ENCODE data around the gene ALMS1. TPM values are rescaled to one million over a fixed set of nuclear protein-coding genes. Genes with fewer than 3 reads are reported as not detected.
"Not testable (repeated sequence)": the region's sequence is repeated elsewhere in the genome, so short reads cannot be mapped to it uniquely, and the experiment has no call there.

ALMS1 gene
- total RNA-seq, 1 experiment from 2014 or later = 27.6 TPM

DNA sequence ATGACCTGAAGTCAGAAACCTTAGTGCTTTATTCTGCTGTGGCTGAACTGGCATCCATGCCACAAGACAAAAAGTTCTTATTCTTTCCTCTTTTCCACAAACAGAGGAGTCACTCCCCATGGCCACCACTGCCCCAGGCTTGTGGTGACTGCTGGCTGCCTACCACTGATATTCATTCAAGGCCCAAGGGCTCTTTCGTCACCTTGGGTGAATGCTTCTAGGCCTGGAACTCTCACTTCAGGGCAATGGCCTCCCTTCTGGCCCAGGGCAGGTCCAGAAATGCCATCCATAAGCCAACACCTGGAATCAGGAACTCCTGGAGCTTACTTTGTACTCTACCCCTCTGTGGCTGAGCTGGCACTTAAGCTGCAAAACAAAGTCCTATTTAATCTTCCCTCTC is 146.7 kb downstream of the ALMS1 start:
- no peak overlapping the region for H3K27ac ChIP-seq (ENCODE audit: low read length)
- TF ChIP-seq, protein P1, sequence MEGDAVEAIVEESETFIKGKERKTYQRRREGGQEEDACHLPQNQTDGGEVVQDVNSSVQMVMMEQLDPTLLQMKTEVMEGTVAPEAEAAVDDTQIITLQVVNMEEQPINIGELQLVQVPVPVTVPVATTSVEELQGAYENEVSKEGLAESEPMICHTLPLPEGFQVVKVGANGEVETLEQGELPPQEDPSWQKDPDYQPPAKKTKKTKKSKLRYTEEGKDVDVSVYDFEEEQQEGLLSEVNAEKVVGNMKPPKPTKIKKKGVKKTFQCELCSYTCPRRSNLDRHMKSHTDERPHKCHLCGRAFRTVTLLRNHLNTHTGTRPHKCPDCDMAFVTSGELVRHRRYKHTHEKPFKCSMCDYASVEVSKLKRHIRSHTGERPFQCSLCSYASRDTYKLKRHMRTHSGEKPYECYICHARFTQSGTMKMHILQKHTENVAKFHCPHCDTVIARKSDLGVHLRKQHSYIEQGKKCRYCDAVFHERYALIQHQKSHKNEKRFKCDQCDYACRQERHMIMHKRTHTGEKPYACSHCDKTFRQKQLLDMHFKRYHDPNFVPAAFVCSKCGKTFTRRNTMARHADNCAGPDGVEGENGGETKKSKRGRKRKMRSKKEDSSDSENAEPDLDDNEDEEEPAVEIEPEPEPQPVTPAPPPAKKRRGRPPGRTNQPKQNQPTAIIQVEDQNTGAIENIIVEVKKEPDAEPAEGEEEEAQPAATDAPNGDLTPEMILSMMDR (conservative IDR thresholded peaks at IDR 0.05; ENCODE audit: low read depth, low read length) = no peak
- TF ChIP-seq EZH2phosphoT487 (IDR thresholded peaks at IDR 0.05; ENCODE audit: borderline replicate concordance, low read length) = no peak
- no peak for TF ChIP-seq EZH2 (IDR thresholded peaks at IDR 0.05; ENCODE audit: low read length, unreplicated experiment)
- POLR2A ChIA-PET (ENCODE audit: unreplicated experiment) = no interaction called here
- DNase-seq (no peak), ATAC-seq (no peak)
- no peaks in the 10 kb centered on the region for H3F3A ChIP-seq (ENCODE audit: low read length, unreplicated experiment)
- H3K4me1 ChIP-seq (ENCODE audit: insufficient read depth, low read length) = no peaks in the 10 kb centered on the region
- no peak overlapping the region for H3K4me3 ChIP-seq (ENCODE audit: low read length)
- no peak overlapping the region for H2AFZ ChIP-seq (ENCODE audit: low read length)
- no peak overlapping the region for H3K9ac ChIP-seq (ENCODE audit: low read length)
- no peaks in the 10 kb centered on the region for H3K79me2 ChIP-seq (ENCODE audit: low read length)
- intact Hi-C loops (cut with micrococcal nuclease) = no loop called here
- H3K4me2 ChIP-seq (ENCODE audit: low read length) = no peak overlapping the region
- CTCF ChIA-PET = no interaction called here
- no TSS peak for BruUV-seq (replicated peaks)
- no peaks in the 10 kb centered on the region for H4K20me1 ChIP-seq (ENCODE audit: low read length)
- H3K27me3 ChIP-seq (ENCODE audit: low read length) = no peaks in the 10 kb centered on the region
- 0 out of 2 replicates have a peak, but pooled peaks cover 8% of the 10 kb centered on the region for H3K9me3 ChIP-seq (ENCODE audit: low read length)
- peaks cover 18% of the 10 kb centered on the region; the same call in 1 of the 2 replicates for H3K36me3 ChIP-seq (ENCODE audit: low read depth, low read length)
- H3K9me2 ChIP-seq (replicated peaks; ENCODE audit: low read length) = no peaks in the 10 kb centered on the region

DNA sequence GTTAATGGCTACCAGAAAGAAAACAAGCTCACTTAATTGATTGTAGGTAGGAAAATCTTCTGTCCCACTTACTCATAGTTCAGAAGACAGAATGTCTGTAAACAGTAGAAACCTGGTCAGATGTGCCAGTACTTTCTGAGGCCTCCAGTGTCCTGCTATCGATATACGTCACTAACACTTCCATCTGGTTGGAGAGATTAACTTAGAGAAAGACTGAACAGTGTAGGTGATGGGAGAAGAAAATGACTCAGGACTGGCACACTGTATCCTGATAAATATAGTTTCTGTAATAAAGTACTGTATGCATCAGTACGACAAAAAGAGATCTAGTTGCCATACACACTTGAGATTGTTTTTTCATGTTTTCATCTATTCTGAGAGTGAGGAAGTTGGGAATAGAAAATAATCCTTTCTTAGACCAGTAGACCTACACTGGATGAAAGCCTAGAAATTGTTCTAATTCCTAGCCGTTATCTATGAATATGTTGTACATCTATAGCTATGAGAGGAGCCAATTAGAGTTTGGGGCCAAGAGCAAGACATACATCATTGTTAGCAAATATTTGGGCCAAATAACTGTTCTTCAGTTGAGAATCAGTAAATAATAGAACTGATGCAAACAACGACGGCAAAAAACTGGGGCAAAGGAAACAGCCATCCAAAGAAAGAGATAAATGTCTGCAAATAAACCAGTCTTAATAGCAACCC is 150.7 kb downstream of the ALMS1 start:
- no peak overlapping the region for H2AFZ ChIP-seq (ENCODE audit: low read length)
- H3K9me2 ChIP-seq (replicated peaks; ENCODE audit: low read length) = no peaks in the 10 kb centered on the region
- H3K9ac ChIP-seq (ENCODE audit: low read length) = no peak overlapping the region
- H3K27ac ChIP-seq (ENCODE audit: low read length) = no peak overlapping the region
- H3K4me1 ChIP-seq (ENCODE audit: insufficient read depth, low read length) = no peaks in the 10 kb centered on the region
- H3F3A ChIP-seq (ENCODE audit: low read length, unreplicated experiment) = no peaks in the 10 kb centered on the region
- H4K20me1 ChIP-seq (ENCODE audit: low read length) = no peaks in the 10 kb centered on the region
- ATAC-seq (no peak), DNase-seq (no peak)
- H3K9me3 ChIP-seq (ENCODE audit: low read length) = no peaks in the 10 kb centered on the region
- H3K27me3 ChIP-seq (ENCODE audit: low read length) = no peaks in the 10 kb centered on the region
- TF ChIP-seq, protein P1 (conservative IDR thresholded peaks at IDR 0.05; ENCODE audit: low read depth, low read length) = no peak
- TF ChIP-seq EZH2phosphoT487 (IDR thresholded peaks at IDR 0.05; ENCODE audit: borderline replicate concordance, low read length) = no peak
- TF ChIP-seq EZH2 (IDR thresholded peaks at IDR 0.05; ENCODE audit: low read length, unreplicated experiment) = no peak
- H3K4me2 ChIP-seq (ENCODE audit: low read length) = no peak overlapping the region
- ChIA-PET CTCF (no interaction called here), POLR2A (ENCODE audit: unreplicated experiment) (no interaction called here)
- no peak overlapping the region for H3K4me3 ChIP-seq (ENCODE audit: low read length)
- intact Hi-C loops (cut with micrococcal nuclease) = no loop called here
- no TSS peak for BruUV-seq (replicated peaks)
- no peaks in the 10 kb centered on the region for H3K79me2 ChIP-seq (ENCODE audit: low read length)
- peaks cover 6% of the 10 kb centered on the region for H3K36me3 ChIP-seq (ENCODE audit: low read depth, low read length)

DNA sequence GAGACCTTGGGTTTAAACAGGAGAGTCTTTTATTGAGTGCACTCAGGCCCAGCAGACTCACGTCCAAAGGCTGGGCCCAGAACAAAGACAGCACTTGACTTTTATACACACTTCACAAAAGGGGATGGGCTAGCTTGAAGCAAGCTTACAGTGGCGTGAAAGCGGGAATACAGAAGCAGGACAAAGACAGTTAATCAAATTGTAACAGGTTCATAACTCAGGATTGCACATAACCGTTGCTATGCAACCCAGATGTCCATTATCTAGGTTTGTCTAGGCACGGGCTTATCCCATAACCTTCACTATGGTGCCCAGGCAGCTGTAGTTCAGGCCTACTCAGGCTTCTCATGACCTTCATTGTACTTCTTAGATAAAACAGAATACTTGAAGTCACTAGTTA is 175.2 kb downstream of the ALMS1 start:
- H4K20me1 ChIP-seq (ENCODE audit: low read length); H3K27ac ChIP-seq (ENCODE audit: low read length); H3K4me3 ChIP-seq (ENCODE audit: low read length); BruUV-seq (replicated peaks); H3F3A ChIP-seq (ENCODE audit: low read length, unreplicated experiment); H3K9me3 ChIP-seq (ENCODE audit: low read length); H3K79me2 ChIP-seq (ENCODE audit: low read length); H3K27me3 ChIP-seq (ENCODE audit: low read length); H2AFZ ChIP-seq (ENCODE audit: low read length); POLR2A ChIA-PET (ENCODE audit: unreplicated experiment); intact Hi-C loops (cut with micrococcal nuclease); CTCF ChIA-PET; H3K4me1 ChIP-seq (ENCODE audit: insufficient read depth, low read length); H3K9ac ChIP-seq (ENCODE audit: low read length); H3K9me2 ChIP-seq (replicated peaks; ENCODE audit: low read length); ATAC-seq; H3K4me2 ChIP-seq (ENCODE audit: low read length); H3K36me3 ChIP-seq (ENCODE audit: low read depth, low read length); DNase-seq: not testable (repeated sequence)

Data from PC-3 (cell line).